ENCODE results near the gene CTTN. TPM values are rescaled to one million over a fixed set of nuclear protein-coding genes. Genes with fewer than 3 reads are reported as not detected.

Gene CTTN
- total RNA-seq, 4 donors from 2014 or later, result 261 to 536 (median 402) TPM

DNA sequence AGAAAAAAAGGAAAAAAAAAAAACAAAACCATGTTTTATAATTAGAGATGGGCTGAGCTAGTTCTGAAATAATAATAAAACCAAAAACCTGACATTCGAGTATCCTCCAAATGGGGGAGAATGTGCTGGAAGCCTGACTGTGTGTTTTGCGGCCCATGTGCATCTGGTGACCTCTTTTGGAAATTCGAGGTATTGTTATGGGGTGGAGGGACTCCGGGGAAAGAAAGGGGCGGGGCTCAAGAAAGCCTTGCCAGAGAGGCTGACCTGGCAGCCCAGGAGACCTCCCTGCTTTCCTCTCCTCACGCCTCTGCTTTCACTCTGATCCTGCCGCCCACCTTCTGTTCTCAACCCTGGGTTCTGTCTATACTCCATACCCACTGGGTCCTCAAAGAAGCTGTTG, 72.9 kb downstream of the CTTN start:
- H3K27me3 ChIP-seq, result no peaks in the 10 kb centered on the region
- no peak overlapping the region for H3K4me3 ChIP-seq
- H3K9me3 ChIP-seq, result no peaks in the 10 kb centered on the region
- H3K4me1 ChIP-seq, result no peaks in the 10 kb centered on the region
- no peaks in the 10 kb centered on the region for H3K36me3 ChIP-seq
- TF ChIP-seq POLR2A (IDR thresholded peaks at IDR 0.05) (no peak), CTCF (IDR thresholded peaks at IDR 0.05) (peak in 1 of 6 experiments; percentile 16)
- no peak for DNase-seq
- H3K27ac ChIP-seq, result no peak overlapping the region

- TF ChIP-seq CTCF (IDR thresholded peaks at IDR 0.05), result no peak
- no peak for TF ChIP-seq POLR2A (IDR thresholded peaks at IDR 0.05)
- Histone ChIP-seq H3K27ac (no peak overlapping the region), H3K27me3 (no peaks in the 10 kb centered on the region), H3K4me3 (no peak overlapping the region), H3K4me1 (no peaks in the 10 kb centered on the region), H3K9me3 (no peaks in the 10 kb centered on the region), H3K36me3 (no peaks in the 10 kb centered on the region)
- peak in 1 of 3 donors; percentile 25 for DNase-seq
These were observed 73.9 kb downstream of the CTTN start for GRCh38 chr11:70472240-70472639.

DNA sequence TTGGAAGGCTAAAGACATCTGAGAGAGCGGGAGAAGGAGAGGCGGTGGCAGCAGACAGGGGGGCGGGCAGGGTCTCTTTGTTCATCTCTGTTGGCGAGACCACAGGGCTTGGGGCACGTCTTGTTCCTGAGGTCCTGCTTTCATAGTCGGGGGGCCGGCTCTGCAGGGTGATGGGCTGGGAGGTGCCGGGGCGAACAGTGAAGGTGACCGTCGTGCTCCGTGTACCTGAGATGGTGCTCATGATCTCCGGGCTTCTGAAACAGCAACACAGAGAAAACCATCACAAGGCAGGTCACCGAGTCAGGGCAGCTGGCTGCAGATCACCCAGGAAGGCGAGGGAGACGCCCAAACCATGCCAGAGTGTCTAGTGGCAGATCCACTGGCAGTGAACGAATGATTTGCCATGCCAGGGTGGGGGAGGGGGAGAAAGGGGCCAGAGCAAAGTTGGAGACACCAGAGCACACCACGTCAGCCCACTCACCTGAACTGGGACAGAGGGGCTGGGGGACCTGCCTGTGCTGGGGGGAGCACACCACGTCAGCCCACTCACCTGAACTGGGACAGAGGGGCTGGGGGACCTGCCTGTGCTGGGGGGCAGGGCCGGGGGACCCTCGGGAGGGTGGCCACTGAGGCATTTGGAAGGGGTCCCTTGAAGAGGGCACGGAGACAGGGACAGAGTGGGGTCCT, 75.0 kb downstream of the CTTN start:
- TF ChIP-seq POLR2A (IDR thresholded peaks at IDR 0.05), result no peak
- no peak for TF ChIP-seq CTCF (IDR thresholded peaks at IDR 0.05)
- Histone ChIP-seq H3K4me3 (no peak overlapping the region), H3K27me3 (no peaks in the 10 kb centered on the region), H3K27ac (no peak overlapping the region), H3K9me3 (no peaks in the 10 kb centered on the region), H3K36me3 (no peaks in the 10 kb centered on the region), H3K4me1 (no peaks in the 10 kb centered on the region)
- DNase-seq, result peak in 1 of 3 donors; percentile 18

- H3K27ac ChIP-seq, result no peak overlapping the region
- H3K4me3 ChIP-seq, result no peak overlapping the region
- no peaks in the 10 kb centered on the region for H3K27me3 ChIP-seq
- no peaks in the 10 kb centered on the region for H3K9me3 ChIP-seq
- H3K36me3 ChIP-seq, result no peaks in the 10 kb centered on the region
- DNase-seq, result peak in 1 of 3 donors; percentile 39
- no peaks in the 10 kb centered on the region for H3K4me1 ChIP-seq
- no peak for TF ChIP-seq CTCF (IDR thresholded peaks at IDR 0.05)
- no peak for TF ChIP-seq POLR2A (IDR thresholded peaks at IDR 0.05)
These were observed 75.8 kb downstream of the CTTN start for GRCh38 chr11:70473873-70474690.

DNA sequence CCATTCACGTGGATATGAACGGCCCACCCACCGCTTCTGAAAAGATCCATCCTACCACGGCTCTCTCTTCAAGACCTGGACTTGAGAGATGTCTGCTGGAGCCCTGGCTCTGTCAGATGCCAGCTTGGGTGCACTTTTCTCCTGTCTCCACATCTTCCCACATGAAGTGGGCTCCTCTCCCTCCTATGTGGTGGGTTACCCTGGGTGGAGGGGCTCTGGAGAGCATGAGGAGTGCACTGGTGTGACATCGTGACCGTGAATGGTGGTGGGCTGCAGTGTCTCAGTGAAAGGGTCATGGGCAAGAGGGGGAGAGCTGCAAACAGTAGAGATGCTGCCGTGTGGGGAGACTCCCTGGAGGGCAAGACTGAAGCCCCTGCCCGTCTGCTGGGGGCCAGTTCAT, 76.4 kb downstream of the CTTN start:
- Histone ChIP-seq H3K9me3 (no peaks in the 10 kb centered on the region), H3K36me3 (no peaks in the 10 kb centered on the region), H3K27ac (no peak overlapping the region), H3K4me1 (no peaks in the 10 kb centered on the region), H3K27me3 (no peaks in the 10 kb centered on the region), H3K4me3 (no peak overlapping the region)
- no peak for TF ChIP-seq POLR2A (IDR thresholded peaks at IDR 0.05)
- TF ChIP-seq CTCF (IDR thresholded peaks at IDR 0.05), result no peak
- DNase-seq, result peak in 1 of 3 donors; percentile 18

Measured in Peyer's patch (tissue), 4 donors.